ENCODE results near the gene ZNF296.
"Not testable (repeated sequence)": the region's sequence is repeated elsewhere in the genome, so short reads cannot be mapped to it uniquely, and the experiment has no call there.

The ZNF296 gene

GRCh38 chr19:45112111-45112827 lies 36.0 kb upstream of the ZNF296 start:
- peak; percentile 21 for TF ChIP-seq CTCF (conservative IDR thresholded peaks at IDR 0.05; ENCODE audit: low read depth, low read length)
- DNase-seq (ENCODE audit: low read depth) = no peak
- H3K4me3 ChIP-seq (ENCODE audit: low read depth, low read length) = no peak overlapping the region

- DNase-seq (ENCODE audit: low read depth) = no peak
- TF ChIP-seq CTCF (conservative IDR thresholded peaks at IDR 0.05; ENCODE audit: low read depth, low read length) = no peak
- no peak overlapping the region for H3K4me3 ChIP-seq (ENCODE audit: low read depth, low read length)
These were observed 34.6 kb upstream of the ZNF296 start for GRCh38 chr19:45110851-45111266.

GRCh38 chr19:45107621-45108150 lies 31.4 kb upstream of the ZNF296 start:
- no peak for TF ChIP-seq CTCF (conservative IDR thresholded peaks at IDR 0.05; ENCODE audit: low read depth, low read length)

GRCh38 chr19:45106363-45106762 lies 30.1 kb upstream of the ZNF296 start:
- H3K4me3 ChIP-seq (ENCODE audit: low read depth, low read length); DNase-seq (ENCODE audit: low read depth): not testable (repeated sequence)

More at GRCh38 chr19:45107621-45108150, 31.4 kb upstream of the ZNF296 start:
- no peak for DNase-seq (ENCODE audit: low read depth)
- H3K4me3 ChIP-seq (ENCODE audit: low read depth, low read length) = no peak overlapping the region

- no peak overlapping the region for H3K4me3 ChIP-seq (ENCODE audit: low read depth, low read length)
- DNase-seq (ENCODE audit: low read depth) = no peak
- TF ChIP-seq CTCF (conservative IDR thresholded peaks at IDR 0.05; ENCODE audit: low read depth, low read length) = no peak
These were observed 28.5 kb upstream of the ZNF296 start for GRCh38 chr19:45104658-45105349.

- peak overlapping the region; percentile 2 for H3K4me3 ChIP-seq (ENCODE audit: low read depth, low read length)
- DNase-seq (ENCODE audit: low read depth) = no peak
- peak; percentile 29 for TF ChIP-seq CTCF (conservative IDR thresholded peaks at IDR 0.05; ENCODE audit: low read depth, low read length)
These were observed 27.4 kb upstream of the ZNF296 start for GRCh38 chr19:45103508-45104319.

GRCh38 chr19:45103156-45103507 lies 26.9 kb upstream of the ZNF296 start:
- peak; percentile 63 for DNase-seq (ENCODE audit: low read depth)
- peak overlapping the region; percentile 2 for H3K4me3 ChIP-seq (ENCODE audit: low read depth, low read length)
- TF ChIP-seq CTCF (conservative IDR thresholded peaks at IDR 0.05; ENCODE audit: low read depth, low read length) = no peak
